GM19043 (cell line): Measurements from ENCODE around the gene BSND.

Experiments used
- ATAC-seq: cut with Tn5 transposase; IDR thresholded peaks from one replicate; pipeline ENCODE4 v1.9.1; 2021; ENCODE audit warnings: low read depth; ENCODE audit not compliant: unreplicated experiment

The BSND gene

DNA sequence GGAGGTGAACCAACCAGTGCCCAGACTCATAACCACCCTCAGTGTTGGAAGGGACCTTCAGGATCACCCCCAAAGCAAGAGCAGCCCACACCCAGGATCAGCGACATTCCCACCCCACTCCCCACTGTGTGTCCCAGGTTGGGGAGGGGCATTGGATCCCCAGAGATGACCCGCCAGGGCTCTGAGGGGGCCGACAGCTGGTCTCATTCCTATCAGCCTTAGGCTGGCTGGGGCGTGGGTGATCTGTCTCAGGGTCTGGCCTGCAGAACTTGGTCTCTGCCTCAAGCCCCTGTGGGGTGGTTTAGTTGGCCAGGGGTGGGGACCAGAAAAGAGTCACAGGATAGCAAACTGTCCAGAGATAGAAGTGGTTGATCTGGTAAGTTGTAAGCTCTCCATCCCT, 7.8 kb upstream of the BSND start:
- no peak for ATAC-seq

DNA sequence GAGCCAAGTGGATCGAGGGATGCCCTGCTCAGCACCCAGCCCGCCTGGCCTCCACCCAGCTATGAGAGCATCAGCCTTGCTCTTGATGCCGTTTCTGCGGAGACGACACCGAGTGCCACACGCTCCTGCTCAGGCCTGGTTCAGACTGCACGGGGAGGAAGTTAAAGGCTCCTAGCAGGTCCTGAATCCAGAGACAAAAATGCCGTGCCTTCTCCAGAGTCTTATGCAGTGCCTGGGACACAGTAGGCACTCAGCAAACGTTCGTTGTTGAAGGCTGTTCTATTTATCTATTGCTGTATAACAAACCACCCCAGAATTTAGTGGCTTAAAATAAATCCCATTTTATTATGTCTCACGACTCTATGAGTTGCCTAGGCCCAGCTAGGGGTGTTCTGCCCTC, 6.8 kb upstream of the BSND start:
- no peak for ATAC-seq

DNA sequence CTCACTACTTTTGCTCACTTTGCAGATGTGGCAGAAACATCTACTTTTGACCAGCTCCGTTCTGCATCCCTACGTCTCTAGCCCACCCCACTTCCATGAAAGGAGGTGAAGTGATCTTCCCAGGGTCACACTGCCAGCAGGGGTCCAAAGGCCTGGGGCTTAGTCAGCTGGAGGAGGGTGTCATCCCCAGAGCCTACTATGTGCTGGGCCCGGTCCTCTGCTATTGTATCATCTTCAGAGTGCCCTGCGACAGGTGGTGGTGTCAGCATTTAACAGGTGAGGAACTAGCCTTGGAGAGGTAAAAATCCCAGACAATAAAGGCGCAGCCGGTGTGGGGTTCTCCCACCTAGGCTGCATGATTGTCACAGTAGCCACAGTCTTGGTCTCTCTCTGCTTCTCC, 5.6 kb upstream of the BSND start:
- no peak for ATAC-seq

DNA sequence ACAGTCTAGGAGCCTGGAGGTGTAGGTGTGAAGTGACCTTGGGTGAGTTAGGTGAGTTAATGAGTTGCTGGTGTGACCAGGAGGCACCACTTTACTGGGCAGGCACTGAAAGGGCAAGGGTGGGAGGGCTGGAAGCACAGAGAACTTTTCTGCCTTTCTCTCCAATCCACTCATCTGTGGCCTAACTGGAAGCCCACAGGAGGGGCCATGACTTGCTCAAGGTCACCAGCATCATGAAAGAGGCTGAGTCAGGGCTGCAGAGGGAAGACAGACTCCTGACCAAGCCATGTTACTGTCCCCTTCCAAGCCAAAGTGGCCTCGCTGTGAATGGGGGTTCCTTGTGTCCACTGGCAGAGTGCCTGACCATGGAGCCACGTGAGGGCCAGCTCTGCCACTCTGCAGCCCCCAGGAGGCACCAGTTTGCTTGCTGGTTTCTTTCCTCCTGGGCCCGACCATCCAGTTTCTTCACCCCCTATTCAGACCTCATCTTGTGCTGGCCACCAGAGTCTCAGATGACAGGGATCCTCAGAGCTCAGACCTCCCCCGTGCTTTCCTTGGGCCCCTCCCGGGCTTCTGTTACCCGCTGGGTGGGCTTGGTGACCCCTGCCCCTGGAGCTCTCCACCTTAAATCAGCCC, 4.3 kb upstream of the BSND start:
- ATAC-seq: no peak

DNA sequence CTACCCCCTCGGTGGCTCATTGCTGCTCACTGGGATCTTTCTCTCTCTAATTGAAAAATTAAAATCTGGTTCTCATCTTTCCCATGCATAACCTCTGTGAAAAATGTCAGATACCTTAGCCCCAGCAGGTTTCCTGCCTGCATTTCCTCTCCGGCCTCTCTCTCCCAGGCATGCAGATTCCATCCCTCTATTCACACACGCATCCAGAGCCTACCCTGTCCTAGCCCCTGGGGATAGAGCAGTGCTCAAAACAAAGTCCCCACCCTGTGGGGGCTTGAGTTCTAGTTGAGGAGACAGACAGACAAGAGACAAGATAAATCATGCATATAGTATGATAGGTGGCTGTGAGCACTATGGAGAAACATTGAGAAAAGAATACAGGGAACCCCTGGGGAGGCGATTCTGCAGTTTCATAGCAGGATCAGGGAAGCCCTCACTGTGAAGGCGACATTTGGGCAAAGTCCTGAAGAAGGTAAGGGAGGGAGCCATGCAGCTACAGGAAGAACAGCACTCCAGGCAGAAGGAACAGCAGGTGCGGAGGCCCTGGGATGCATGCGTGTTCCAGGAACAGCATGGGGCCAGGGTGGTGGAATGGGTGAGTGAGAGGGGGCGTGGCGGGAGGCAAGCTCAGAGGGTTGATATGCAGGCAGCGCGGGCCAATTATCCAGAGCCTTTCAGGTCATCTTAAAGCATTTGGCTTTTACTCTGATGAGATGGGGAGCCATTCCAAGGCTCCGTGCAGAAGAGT, 3.5 kb upstream of the BSND start:
- ATAC-seq: no peak

DNA sequence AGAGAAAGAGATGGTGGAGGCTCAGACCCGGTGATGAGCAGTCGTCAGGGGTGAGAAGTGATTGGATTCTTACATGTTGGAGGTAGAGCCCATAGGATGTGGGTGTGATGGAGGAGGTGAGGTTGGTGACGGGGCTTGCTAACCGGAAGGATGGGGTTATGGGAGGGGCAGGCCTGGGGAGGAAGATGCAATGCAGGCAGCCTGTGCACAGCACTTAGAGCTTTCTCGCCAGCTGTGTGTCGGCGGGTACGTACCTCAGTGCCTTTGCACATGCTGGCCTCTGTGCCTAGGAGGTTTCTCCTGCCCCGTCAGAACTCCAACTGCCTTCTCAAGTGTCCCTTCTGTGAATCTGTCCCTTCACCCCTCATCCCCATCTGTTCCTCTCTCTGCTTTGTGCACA, 2.9 kb upstream of the BSND start:
- no peak for ATAC-seq

DNA sequence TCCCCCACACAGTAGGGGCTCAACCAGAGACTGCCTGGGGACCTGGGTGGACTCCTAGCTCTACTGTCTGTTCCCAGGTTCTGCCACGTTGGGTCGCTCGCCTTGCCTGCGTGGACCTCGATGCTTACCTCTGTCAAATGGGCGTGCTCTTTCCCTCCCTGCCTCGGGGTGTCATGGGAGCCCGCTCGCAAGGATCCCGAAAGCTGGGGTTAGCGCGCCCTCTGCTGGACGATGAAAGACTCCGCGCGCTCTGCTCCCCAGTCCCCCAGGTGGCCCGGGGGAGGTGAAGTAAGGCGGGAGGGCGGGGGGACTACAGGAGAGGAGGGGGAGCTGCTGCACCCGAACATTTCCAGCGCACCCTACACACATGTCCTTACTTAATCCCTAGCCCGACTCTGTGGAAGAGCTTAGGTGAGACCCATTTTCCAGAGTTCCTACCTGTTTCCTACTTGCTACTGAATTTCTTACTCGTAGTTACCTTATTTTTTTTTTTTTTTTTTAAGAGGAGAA, 2.3 kb upstream of the BSND start:
- no peak for ATAC-seq

DNA sequence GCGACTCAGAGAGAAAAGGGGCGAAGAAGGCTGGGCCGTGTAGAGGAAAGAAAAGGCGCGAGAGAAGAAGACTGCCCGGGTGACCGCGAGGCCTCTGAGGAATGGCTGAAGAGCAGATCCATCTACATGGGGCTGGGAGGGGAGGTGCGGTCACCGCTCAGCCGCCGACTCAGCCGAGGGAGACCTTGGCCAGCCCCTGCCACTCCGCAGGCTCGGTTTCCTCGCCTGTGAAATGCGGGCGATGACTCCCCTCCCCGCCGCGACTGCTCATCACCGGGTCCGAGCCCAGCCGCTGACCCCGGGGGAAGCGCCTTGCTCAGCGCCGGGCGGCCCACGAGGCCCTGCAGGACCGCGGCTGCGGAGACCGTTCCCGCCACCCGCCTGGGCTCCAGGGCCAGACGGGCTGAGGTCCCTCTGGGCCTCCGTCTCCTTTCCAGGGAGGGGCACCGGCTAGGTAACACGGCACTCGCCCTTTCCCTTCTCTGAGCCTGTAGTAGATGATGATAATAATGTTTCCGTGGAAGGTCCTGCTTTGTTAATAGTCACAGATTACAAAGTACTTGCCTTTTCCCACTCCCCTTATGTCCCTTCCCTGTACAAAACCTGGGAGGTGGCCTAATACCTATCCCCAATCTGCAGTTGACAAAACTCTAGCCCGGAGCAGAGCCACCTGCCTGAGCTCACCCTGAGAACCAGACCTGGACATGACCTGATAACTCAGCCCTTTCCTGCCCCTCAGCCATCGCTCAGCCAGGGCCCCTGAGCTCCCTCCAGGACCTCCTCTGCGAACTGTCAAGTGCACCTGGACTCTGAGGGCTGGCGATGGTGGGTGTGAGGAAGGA, 1.6 kb upstream of the BSND start:
- no peak for ATAC-seq

DNA sequence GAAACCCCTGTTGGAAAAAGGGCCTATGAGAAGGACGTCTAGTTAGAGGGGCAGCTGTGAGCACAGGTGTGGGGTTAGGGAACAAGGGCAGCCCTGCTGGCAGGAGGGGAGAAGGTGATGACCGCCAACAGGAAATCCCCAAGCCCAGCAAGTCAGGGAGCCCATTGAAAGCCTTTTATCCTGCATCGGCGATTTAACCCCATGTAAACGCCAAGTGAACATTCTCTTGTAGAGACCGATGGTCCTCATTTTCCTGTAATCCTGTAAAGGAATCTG, 1.1 kb upstream of the BSND start:
- ATAC-seq: no peak

DNA sequence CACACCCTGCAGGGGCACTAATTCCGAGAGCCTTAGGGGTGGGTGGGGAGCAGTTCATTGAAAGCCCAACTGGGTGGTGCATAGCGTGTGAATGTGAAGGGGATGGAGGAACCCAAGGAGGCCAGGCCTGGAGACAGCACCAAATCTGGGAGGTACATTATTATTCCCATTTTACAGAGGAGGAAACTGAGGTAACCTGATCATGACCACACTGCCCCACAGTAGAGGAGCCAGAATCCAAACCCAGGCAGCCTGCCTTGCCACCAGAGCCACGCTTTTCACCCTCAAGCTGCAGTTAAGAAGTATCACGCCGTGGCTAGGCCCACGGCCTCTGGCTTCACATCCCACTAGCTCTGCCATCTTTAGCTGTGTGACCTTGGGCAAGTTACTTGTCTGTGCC, 633 bp upstream of the BSND start:
- ATAC-seq: no peak

DNA sequence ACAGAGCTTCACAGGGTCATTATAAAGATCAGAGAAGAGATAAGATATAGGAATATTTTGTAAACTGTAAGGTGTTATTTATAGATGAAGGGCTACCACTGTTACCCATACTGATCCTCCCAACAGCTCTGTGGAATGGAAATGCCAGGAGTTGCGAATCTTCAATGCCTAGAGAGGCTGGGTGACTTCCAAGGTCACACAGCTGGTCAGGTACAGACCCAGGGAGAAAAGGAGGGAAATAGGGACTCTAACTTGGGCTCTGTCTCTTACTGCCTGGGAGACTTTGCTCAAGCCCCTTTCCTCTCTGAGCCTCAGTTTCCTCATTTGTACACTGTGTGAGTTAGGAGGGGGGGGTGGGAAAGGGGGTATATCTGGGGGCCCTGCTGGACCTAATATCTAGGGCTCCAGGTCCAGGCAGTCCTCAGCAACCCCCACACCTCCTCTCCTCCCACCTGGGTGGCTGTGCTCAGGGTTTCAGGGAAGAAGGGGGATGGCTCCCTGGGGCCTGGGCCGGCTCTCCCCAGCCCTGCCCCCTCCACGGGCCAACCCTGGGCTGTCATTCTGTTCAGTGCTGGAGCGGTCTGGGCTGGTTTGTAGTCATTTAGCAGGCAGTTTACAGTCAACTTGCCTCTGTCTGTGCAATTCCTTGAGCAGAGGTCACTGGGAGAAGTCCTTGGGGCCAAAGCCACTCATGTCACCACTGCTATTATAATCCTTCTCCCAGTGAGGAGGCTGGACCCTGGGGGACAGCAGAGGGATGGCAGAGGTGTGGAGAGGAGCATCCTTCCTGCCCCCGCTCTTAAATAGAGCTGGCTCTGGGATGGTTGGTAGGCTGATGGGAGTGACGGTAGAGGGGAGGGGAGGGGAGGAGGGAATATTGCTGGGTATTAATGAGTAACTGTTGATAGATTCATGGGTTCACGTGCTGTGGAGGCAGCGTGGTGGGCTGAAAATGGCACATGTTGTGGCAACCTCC, 1.7 kb downstream of the BSND start:
- ATAC-seq: no peak

DNA sequence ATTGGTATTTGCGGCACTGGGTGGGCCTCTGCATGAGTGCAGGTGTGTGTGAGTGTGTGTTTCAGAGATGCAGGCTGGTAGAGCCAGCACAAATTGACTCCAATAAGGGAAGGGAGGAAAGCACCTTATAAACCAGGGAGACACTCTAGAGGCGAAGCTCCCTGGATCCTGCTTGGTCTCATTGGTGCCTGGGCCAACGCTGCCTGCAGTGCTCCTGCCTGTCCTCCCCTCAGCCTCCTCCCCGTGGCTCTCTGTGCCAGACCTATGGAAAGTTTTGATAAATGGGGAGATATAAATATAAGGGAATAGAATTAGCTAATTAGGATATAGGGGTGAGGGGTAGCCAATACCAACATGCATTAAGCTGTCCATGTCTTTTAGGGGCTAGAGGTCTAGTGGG, 2.6 kb downstream of the BSND start:
- ATAC-seq: no peak

DNA sequence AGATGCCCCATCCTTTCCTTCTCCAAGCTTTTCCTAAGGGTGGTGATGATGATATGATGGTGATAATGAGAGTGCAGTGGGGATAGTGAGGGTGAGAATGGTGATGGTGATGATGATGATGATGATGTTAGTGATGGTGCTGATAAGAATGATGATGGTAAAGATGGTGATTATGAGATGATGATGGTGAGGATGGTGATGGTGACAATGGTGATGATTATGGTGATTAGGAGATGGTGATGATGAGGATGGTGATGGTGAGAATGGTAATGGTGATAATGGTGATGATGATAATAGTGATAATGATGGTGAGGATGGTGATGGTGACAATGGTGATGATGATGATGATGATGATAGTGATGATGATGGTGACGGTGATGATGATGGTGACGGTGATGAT, 4.0 kb downstream of the BSND start:
- ATAC-seq: no peak

DNA sequence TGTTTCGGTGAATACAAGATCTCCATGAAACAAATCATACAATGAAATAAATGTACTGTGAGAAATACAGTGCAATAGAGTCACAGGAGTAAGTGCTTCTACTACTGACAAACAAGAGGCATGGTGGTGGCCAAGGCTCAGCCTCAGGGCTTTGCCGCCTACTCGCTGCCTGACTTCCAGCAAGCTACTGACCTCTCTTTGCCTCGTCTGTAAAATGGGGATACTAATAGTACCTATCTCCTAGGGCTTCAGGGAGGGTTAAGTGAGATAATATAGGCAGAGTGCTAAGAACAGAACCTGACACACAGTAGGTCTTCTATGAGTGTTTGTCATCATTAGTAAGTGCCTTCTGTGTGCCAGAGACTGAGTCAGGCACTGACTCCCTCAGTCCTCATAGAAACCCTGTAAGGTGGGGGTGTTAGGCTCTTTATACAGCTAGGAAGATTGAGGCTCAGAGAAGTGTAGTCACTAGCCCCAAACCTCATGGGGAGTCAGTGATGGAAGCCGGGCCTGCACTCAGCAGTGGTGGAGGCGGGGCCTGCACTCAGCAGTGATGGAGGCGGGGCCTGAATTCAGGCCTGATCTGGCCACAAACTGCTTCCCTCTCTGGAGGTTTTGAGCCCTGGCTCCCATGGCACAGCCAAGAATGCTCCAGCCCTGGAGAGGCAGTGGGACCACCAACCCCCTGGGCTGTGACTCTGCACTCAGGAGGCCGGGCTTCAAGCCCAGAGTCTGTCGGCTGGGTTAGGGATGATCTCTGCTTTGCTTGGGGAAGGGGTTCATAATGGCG, 6.8 kb downstream of the BSND start:
- no peak for ATAC-seq

DNA sequence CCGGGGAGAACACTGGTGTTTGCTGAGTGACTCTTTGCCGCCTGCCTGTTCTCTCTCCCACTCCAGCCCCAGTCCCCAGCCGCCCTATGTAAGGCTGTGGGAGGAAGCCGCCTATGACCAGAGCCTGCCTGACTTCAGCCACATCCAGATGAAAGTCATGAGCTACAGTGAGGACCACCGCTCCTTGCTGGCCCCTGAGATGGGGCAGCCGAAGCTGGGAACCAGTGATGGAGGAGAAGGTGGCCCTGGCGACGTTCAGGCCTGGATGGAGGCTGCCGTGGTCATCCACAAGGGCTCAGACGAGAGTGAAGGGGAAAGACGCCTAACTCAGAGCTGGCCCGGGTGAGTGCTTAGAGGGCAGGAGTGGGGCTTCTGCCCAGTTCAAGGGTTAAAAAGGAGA, 8.2 kb downstream of the BSND start:
- ATAC-seq: no peak

DNA sequence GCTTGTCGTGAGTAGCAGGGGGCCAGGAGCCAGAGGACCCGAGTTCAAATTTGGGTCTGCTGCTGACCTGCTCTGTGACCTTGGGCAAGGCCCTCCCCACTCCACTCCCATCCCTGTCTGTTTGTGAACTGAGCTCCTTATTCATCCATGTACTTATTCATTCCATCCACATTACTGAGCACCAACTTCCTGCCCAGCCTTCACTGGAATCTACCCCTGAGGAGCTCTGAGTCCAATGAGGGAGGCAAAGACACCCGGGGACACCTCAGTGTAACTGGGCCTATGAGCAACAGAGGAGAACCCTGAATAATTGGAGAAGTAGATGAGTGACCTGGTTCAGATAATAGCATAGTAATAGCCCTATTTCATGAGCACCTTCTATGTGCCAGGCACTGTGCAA, 8.9 kb downstream of the BSND start:
- ATAC-seq: no peak

DNA sequence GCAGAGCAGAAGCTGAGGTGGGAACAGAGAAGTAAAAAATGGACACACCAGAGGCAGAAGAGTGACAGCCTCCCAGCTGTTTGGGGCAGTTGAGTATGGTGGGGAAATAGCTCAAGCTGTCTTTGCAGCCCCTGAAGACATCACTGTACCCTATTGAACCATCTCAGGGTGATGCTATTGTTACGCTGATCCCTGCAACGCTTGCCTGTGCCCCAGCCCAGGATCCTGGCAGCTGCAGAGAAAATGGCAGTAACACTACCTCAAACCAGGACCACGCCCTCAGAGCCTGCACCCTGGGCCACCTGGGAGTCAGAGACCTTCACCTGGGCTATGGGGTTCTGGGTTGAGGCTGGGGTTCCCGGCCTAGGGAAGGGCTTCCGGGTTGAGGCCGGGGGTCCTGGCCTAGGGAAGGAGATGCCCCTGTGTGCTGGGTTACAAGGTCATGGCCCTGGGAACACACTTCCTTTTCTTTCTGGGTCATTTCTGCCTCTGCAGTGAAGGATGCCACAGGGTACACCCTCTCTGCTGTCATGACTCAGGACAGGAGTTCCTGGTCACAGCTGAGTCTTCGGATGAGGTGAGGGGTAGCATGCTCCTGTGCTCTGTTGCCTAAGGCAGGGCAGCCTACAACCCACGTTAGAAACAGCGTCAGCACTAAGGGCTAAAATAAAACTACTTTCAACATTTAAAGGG, 11.6 kb downstream of the BSND start:
- ATAC-seq: no peak

DNA sequence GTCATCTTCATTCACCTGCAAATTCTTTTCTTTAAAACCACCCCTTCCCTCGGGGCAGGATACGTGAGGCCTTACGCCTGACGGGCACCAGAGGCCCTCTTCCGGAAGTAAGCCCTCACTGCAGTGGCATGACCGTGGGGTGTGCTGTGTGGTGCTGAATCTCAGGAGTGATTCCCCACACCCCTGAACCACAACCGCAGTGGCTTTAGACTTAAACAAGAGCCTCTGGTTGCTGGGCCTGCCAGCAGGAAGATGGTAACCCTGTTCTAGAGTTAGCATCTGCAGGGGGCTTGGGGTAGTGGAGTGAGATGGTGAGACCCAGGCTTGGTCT, 12.1 kb downstream of the BSND start:
- no peak for ATAC-seq

DNA sequence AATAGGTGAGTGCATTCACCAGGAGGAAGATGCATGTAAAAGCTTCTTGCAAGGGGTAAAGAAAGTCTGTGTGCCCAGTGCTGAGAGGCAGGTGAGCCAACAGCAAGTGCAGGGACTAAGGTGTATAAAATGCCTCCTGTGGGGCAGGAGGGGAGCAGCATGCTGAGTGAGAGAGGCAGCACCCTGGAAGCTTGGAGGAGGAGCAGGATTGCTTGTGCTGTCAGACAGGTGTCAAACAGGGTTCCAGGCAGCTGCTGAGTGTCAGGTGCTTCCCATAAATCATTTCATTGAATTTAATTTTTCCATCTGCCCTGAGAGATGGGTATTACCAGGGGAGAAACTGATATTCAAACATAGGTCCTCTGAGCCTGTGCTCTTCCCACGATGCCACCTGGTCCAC, 13.9 kb downstream of the BSND start:
- no peak for ATAC-seq
